BLaER1 (cell line): ENCODE measurements around the gene KRTAP10-4.

Experiments used
- H3K27ac ChIP-seq: shearing (Covaris generic); formaldehyde crosslinking; 2 replicates; pipeline ENCODE4 v1.8.1; 2022
- H3K27me3 ChIP-seq: shearing (Covaris generic); formaldehyde crosslinking; 2 replicates; pipeline ENCODE4 v1.8.1; 2022
- H3K36me3 ChIP-seq: shearing (Covaris generic); formaldehyde crosslinking; 2 replicates; pipeline ENCODE4 v1.8.1; 2022
- H3K4me1 ChIP-seq: shearing (Covaris generic); formaldehyde crosslinking; 2 replicates; pipeline ENCODE4 v1.8.1; 2022
- H3K4me2 ChIP-seq: shearing (Covaris generic); formaldehyde crosslinking; 2 replicates; pipeline ENCODE4 v1.8.1; 2022
- H3K4me3 ChIP-seq: shearing (Covaris generic); formaldehyde crosslinking; 2 replicates; pipeline ENCODE4 v1.8.1; 2022
- H3K9ac ChIP-seq: shearing (Covaris generic); formaldehyde crosslinking; 2 replicates; pipeline ENCODE4 v1.8.1; 2022
- H3K9me3 ChIP-seq: shearing (Covaris generic); formaldehyde crosslinking; 2 replicates; pipeline ENCODE4 v1.8.1; 2022
- H4K20me1 ChIP-seq: shearing (Covaris generic); formaldehyde crosslinking; 2 replicates; pipeline ENCODE4 v1.8.1; 2022
- Cebpa-rat ChIP-seq: shearing (Covaris generic); IDR thresholded peaks from 2 replicates; pipeline ENCODE4 v1.8.1; 2022

The KRTAP10-4 gene

GRCh38 chr21:44529011-44529421 lies 44.5 kb upstream of the KRTAP10-4 start:
- Histone ChIP-seq H3K4me1 (no peaks in the 10 kb centered on the region), H3K9me3 (peaks cover 15% of the 10 kb centered on the region), H3K9ac (no peak overlapping the region), H4K20me1 (no peaks in the 10 kb centered on the region), H3K4me3 (no peak overlapping the region), H3K27me3 (no peaks in the 10 kb centered on the region), H3K27ac (no peak overlapping the region), H3K4me2 (no peak overlapping the region), H3K36me3 (no peaks in the 10 kb centered on the region)
- TF ChIP-seq Cebpa-rat = no peak

GRCh38 chr21:44529503-44530125 lies 43.9 kb upstream of the KRTAP10-4 start:
- Histone ChIP-seq H3K9ac (no peak overlapping the region), H3K27ac (no peak overlapping the region), H3K4me2 (no peak overlapping the region), H3K27me3 (no peaks in the 10 kb centered on the region), H3K36me3 (no peaks in the 10 kb centered on the region), H4K20me1 (no peaks in the 10 kb centered on the region), H3K4me3 (no peak overlapping the region), H3K9me3 (peaks cover 9% of the 10 kb centered on the region), H3K4me1 (no peaks in the 10 kb centered on the region)
- no peak for TF ChIP-seq Cebpa-rat

GRCh38 chr21:44530221-44530902 lies 43.2 kb upstream of the KRTAP10-4 start:
- Histone ChIP-seq H3K27ac (no peak overlapping the region), H3K4me3 (no peak overlapping the region), H4K20me1 (no peaks in the 10 kb centered on the region), H3K36me3 (no peaks in the 10 kb centered on the region), H3K9me3 (peaks cover 1% of the 10 kb centered on the region), H3K9ac (no peak overlapping the region), H3K4me2 (no peak overlapping the region), H3K27me3 (no peaks in the 10 kb centered on the region), H3K4me1 (no peaks in the 10 kb centered on the region)
- TF ChIP-seq Cebpa-rat = no peak

- H3K27me3 ChIP-seq = no peaks in the 10 kb centered on the region
- H3K27ac ChIP-seq = no peak overlapping the region
- no peaks in the 10 kb centered on the region for H4K20me1 ChIP-seq
- no peak for TF ChIP-seq Cebpa-rat
- no peaks in the 10 kb centered on the region for H3K4me1 ChIP-seq
- no peaks in the 10 kb centered on the region for H3K9me3 ChIP-seq
- H3K36me3 ChIP-seq = no peaks in the 10 kb centered on the region
- no peak overlapping the region for H3K4me3 ChIP-seq
- no peak overlapping the region for H3K9ac ChIP-seq
- no peak overlapping the region for H3K4me2 ChIP-seq
These were observed 42.5 kb upstream of the KRTAP10-4 start for GRCh38 chr21:44530903-44531605.

- H3K4me3 ChIP-seq = no peak overlapping the region
- no peak for TF ChIP-seq Cebpa-rat
- no peak overlapping the region for H3K9ac ChIP-seq
- H3K27me3 ChIP-seq = no peaks in the 10 kb centered on the region
- H3K4me1 ChIP-seq = no peaks in the 10 kb centered on the region
- no peaks in the 10 kb centered on the region for H3K36me3 ChIP-seq
- H3K4me2 ChIP-seq = no peak overlapping the region
- H4K20me1 ChIP-seq = no peaks in the 10 kb centered on the region
- no peaks in the 10 kb centered on the region for H3K9me3 ChIP-seq
- H3K27ac ChIP-seq = no peak overlapping the region
These were observed 41.6 kb upstream of the KRTAP10-4 start for GRCh38 chr21:44531606-44532564.

GRCh38 chr21:44532712-44533111 lies 40.8 kb upstream of the KRTAP10-4 start:
- Histone ChIP-seq H3K36me3 (no peaks in the 10 kb centered on the region), H4K20me1 (no peaks in the 10 kb centered on the region), H3K9ac (no peak overlapping the region), H3K4me3 (no peak overlapping the region), H3K27me3 (no peaks in the 10 kb centered on the region), H3K9me3 (no peaks in the 10 kb centered on the region), H3K27ac (no peak overlapping the region), H3K4me1 (no peaks in the 10 kb centered on the region), H3K4me2 (no peak overlapping the region)
- TF ChIP-seq Cebpa-rat = no peak

- TF ChIP-seq Cebpa-rat = no peak
- Histone ChIP-seq H3K4me1 (no peaks in the 10 kb centered on the region), H3K4me2 (no peak overlapping the region), H3K4me3 (no peak overlapping the region), H3K27ac (no peak overlapping the region), H3K27me3 (no peaks in the 10 kb centered on the region), H3K36me3 (no peaks in the 10 kb centered on the region), H3K9ac (no peak overlapping the region), H3K9me3 (no peaks in the 10 kb centered on the region), H4K20me1 (no peaks in the 10 kb centered on the region)
These were observed 40.2 kb upstream of the KRTAP10-4 start for GRCh38 chr21:44533121-44533890.

- Histone ChIP-seq H3K36me3 (no peaks in the 10 kb centered on the region), H4K20me1 (no peaks in the 10 kb centered on the region), H3K9me3 (no peaks in the 10 kb centered on the region), H3K4me3 (no peak overlapping the region), H3K27me3 (no peaks in the 10 kb centered on the region), H3K27ac (no peak overlapping the region), H3K4me2 (no peak overlapping the region), H3K9ac (no peak overlapping the region), H3K4me1 (no peaks in the 10 kb centered on the region)
- TF ChIP-seq Cebpa-rat = no peak
These were observed 39.5 kb upstream of the KRTAP10-4 start for GRCh38 chr21:44533891-44534627.
